ENCODE measurements around the gene LOXHD1. TPM values are rescaled to one million over a fixed set of nuclear protein-coding genes. Genes with fewer than 3 reads are reported as not detected.

The LOXHD1 gene
- total RNA-seq, 2 experiments from 2014 or later = 0.05 TPM; not detected in 1

DNA sequence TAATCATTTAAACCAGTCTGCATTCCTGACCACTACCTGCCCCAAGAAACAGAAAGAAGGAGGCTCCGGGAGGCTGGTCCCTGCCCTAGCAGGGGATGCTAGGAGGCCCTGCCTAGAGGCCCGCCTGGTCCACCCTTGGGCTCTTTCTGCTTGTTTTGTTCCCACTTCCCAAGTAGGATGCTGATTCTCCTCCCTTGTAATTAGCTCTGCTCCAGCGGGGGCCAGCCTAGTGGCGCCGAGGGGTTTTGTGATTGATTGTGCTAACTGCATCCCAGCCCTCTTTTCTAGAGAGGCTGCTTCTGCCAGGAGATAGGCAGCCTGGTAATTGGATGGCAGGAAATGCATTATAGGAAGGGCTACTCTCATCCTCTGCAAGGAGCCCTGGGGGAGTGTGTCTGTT, 220.0 kb downstream of the LOXHD1 start:
- Mint-ChIP-seq H3K27ac (no peak overlapping the region), H3K4me3 (no peak overlapping the region), H3K27me3 (ENCODE audit: low read depth) (no peaks in the 10 kb centered on the region), H3K9me3 (no peaks in the 10 kb centered on the region), H3K36me3 (ENCODE audit: low read depth) (no peaks in the 10 kb centered on the region), H3K4me1 (ENCODE audit: low read depth) (no peaks in the 10 kb centered on the region)
- CTCF ChIA-PET = no interaction called here
- DNase-seq = no peak
- intact Hi-C loops (cut with micrococcal nuclease) = no loop called here

DNA sequence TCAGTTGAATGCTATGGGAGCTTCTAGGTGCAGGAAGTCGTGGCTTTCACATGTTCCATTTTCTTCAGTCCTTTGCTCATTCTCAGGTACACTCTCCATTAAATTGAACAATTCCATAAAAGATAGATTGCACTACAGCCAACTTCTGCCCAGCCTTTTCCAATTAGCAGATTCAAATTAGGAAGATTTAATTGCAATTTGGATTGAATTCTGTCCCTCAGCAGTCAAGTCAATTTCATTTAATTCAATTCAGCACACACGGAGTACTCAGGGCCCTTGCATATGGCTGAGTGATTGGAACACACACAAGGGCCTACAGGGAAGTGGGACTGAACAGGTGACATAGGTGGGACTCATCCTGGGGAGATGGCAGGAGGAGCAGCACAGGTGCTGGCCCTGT, 220.4 kb downstream of the LOXHD1 start:
- Mint-ChIP-seq H3K4me3 (no peak overlapping the region), H3K4me1 (ENCODE audit: low read depth) (no peaks in the 10 kb centered on the region), H3K27me3 (ENCODE audit: low read depth) (peaks cover 2% of the 10 kb centered on the region), H3K36me3 (ENCODE audit: low read depth) (no peaks in the 10 kb centered on the region), H3K27ac (no peak overlapping the region), H3K9me3 (no peaks in the 10 kb centered on the region)
- DNase-seq = no peak
- intact Hi-C loops (cut with micrococcal nuclease) = no loop called here
- CTCF ChIA-PET = no interaction called here

DNA sequence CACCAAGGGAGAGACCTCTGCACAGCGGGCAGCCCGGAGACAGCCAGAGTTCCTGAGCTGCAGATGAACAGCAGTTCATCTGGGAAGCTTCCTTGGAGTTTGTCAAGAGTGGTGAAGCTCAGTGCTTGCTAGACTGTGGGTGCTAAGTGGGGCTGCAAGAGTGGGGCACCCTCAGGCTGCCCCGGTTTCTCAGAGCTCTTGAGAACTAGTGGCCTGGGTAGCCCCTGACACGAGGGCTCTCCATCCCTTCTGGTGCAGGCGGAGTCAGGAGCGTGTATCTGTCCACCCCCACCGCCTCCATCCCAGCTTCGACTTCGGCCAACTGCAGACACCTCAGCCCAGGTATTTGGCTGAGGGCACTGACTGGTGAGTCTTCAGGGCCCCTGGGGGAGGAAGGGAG, 222.0 kb downstream of the LOXHD1 start:
- Mint-ChIP-seq H3K36me3 (ENCODE audit: low read depth) (no peaks in the 10 kb centered on the region), H3K9me3 (no peaks in the 10 kb centered on the region), H3K27ac (no peak overlapping the region), H3K4me1 (ENCODE audit: low read depth) (no peaks in the 10 kb centered on the region), H3K27me3 (ENCODE audit: low read depth) (peaks cover 2% of the 10 kb centered on the region), H3K4me3 (no peak overlapping the region)
- CTCF ChIA-PET = no interaction called here
- DNase-seq = no peak
- intact Hi-C loops (cut with micrococcal nuclease) = no loop called here

DNA sequence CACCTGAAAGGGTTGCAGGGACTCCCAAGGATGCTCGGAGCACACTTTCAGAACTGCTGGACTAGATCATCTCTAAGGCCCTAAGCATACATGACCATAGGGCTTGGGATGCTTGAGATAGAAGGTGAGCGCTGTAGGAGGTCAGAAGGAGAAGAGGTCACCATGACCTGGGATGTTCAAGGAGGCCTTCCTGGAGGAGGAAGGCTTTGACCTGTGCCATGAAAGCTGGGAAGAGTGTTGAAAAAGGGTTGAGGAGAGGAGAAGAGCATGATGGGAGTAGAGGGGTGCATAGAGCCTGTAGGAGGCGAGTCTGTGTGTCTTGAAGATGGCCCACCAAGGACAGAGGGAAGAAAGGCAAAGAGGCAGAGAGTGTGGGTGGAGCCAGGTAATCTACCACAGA, 222.4 kb downstream of the LOXHD1 start:
- no peak overlapping the region for H3K27ac Mint-ChIP-seq
- no peak overlapping the region for H3K4me3 Mint-ChIP-seq
- peaks cover 2% of the 10 kb centered on the region for H3K27me3 Mint-ChIP-seq (ENCODE audit: low read depth)
- H3K36me3 Mint-ChIP-seq (ENCODE audit: low read depth) = no peaks in the 10 kb centered on the region
- CTCF ChIA-PET = no interaction called here
- intact Hi-C loops (cut with micrococcal nuclease) = no loop called here
- no peaks in the 10 kb centered on the region for H3K4me1 Mint-ChIP-seq (ENCODE audit: low read depth)
- DNase-seq = no peak
- H3K9me3 Mint-ChIP-seq = no peaks in the 10 kb centered on the region

DNA sequence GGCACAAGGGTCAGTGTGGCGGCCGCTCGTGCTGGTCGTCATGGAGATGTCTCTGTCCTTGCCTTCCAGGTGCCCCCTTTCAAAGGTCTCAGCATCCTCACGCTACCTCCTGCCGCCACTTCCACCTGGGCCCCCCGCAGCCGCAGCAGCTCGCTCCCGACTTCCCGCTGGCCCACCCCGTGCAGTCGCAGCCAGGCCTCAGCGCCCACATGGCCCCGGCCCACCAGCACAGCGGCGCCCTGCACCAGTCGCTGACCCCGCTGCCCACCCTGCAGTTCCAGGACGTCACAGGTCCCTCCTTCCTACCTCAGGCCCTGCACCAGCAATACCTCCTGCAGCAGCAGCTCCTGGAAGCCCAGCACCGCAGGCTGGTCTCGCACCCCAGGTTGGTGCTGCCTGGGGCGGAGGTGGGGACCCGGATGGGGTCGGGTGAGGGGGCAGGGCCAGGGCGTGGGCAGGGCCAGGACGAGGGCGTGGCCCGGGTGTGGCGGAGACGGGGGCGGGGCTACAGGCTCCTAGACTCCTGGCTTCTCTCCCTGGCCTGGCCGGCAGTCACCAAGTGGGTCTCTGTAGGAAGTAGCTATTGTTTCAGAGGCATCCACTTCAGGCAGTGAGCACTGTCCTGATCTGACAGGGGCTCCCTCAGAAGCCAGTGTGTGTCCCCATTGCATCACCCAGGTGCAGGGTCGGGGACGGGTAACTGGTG, 223.7 kb downstream of the LOXHD1 start:
- CTCF ChIA-PET = no interaction called here
- H3K36me3 Mint-ChIP-seq (ENCODE audit: low read depth) = no peaks in the 10 kb centered on the region
- H3K27ac Mint-ChIP-seq = no peak overlapping the region
- intact Hi-C loops (cut with micrococcal nuclease) = no loop called here
- H3K4me3 Mint-ChIP-seq = no peak overlapping the region
- no peak for DNase-seq
- peaks cover 2% of the 10 kb centered on the region for H3K27me3 Mint-ChIP-seq (ENCODE audit: low read depth)
- no peaks in the 10 kb centered on the region for H3K9me3 Mint-ChIP-seq
- H3K4me1 Mint-ChIP-seq (ENCODE audit: low read depth) = no peaks in the 10 kb centered on the region

DNA sequence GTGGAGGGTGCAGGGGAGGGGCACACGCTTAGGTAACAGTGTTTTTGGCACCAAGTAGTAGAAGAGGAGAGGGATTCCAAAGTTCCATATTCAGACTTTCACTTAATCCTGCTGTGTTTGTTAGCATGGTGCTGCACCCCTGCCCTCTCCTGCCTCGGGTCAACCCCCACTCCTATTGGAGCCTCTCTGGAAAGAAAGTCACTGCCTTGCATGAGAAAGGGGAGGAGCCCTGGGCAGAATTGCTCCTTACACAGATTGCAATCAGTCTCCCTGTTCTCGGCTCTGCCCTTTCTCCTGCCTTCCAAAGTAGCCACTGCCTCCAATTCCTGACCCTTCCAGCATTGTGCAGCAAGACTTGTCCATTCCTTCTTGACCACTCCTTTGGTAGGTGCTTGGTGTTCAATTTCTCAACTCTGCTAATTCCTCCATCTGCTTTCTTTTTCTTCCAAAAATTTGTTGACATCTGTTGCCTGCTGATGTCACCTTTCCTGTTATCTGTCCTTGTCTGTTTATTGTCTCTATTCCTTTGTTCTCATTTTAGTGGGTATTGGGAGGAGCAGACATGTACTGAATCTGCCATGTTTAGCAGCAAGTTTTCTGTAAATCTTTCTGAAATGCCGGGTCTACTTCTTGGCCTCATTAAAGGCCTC, 225.4 kb downstream of the LOXHD1 start:
- CTCF ChIA-PET = interaction anchor here (1.0 kb wide), 1 partner anchor 258 kb away, joined by 3 read pairs; a partner anchor contains a TSS
- H3K27ac Mint-ChIP-seq = no peak overlapping the region

DNA sequence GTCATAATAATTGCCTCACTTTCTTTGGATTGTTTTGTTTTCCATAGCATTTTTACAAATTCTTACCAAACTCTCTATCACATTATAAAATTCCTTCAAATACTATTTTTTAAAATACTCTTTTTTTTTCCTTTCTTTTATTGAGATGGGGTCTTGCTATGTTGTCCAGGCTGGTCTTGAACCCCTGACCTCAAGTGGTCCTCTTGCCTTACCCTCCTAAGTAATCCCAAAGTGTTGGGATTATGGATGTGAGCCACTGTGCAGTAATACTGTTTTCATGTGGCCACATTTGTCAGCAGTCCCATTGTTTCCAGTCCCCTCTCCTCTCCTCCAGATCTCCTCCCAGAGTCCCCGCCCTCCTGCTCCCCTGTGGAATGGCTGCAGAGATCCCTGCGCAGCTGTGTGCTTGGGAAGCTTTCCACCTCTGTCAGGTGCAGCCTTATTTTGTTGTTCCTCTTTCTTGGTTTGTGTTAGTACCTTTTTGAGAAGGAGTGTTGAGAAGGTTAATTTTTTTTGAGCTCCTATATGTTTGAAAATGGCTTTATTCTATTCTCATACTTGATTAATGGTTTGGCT, 227.3 kb downstream of the LOXHD1 start:
- no peaks in the 10 kb centered on the region for H3K9me3 Mint-ChIP-seq
- no peak for DNase-seq
- CTCF ChIA-PET = interaction anchor here (0.6 kb wide), 1 partner anchor 102 kb away, joined by 4 read pairs; no protein-coding TSS in a partner anchor
- H3K4me3 Mint-ChIP-seq = no peak overlapping the region
- peaks cover 2% of the 10 kb centered on the region for H3K27me3 Mint-ChIP-seq (ENCODE audit: low read depth)
- H3K27ac Mint-ChIP-seq = no peak overlapping the region
- intact Hi-C loops (cut with micrococcal nuclease) = no loop called here
- no peaks in the 10 kb centered on the region for H3K36me3 Mint-ChIP-seq (ENCODE audit: low read depth)
- H3K4me1 Mint-ChIP-seq (ENCODE audit: low read depth) = no peaks in the 10 kb centered on the region

More for the DNA sequence above, 225.4 kb downstream of the LOXHD1 start:
- Mint-ChIP-seq H3K9me3 (no peaks in the 10 kb centered on the region), H3K27me3 (ENCODE audit: low read depth) (peaks cover 2% of the 10 kb centered on the region), H3K4me1 (ENCODE audit: low read depth) (no peaks in the 10 kb centered on the region), H3K36me3 (ENCODE audit: low read depth) (no peaks in the 10 kb centered on the region), H3K4me3 (no peak overlapping the region)
- intact Hi-C loops (cut with micrococcal nuclease) = no loop called here
- no peak for DNase-seq

DNA sequence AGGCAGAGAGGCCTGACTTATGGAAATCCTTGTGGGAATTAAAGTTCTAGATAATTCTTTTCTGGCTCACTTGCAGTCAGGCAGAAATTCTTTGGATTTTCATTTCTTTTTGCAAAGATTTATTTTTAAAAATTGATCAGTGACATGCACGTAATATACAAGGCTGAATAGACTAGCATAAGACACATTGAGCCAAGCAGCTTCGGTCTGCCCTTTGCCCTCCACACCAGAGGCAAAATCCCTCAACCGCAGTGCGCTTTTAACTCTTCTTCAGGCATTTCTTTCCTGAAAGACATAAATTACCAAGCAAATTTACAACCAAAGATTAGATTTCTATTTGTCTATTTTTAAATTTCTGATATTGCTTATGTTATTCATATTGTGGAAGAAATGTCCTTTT, 227.9 kb downstream of the LOXHD1 start:
- intact Hi-C loops (cut with micrococcal nuclease) = no loop called here
- Mint-ChIP-seq H3K27me3 (ENCODE audit: low read depth) (peaks cover 2% of the 10 kb centered on the region), H3K9me3 (no peaks in the 10 kb centered on the region), H3K4me1 (ENCODE audit: low read depth) (no peaks in the 10 kb centered on the region), H3K27ac (no peak overlapping the region), H3K36me3 (ENCODE audit: low read depth) (no peaks in the 10 kb centered on the region), H3K4me3 (no peak overlapping the region)
- DNase-seq = no peak
- CTCF ChIA-PET = interaction anchor here (0.6 kb wide), 1 partner anchor 102 kb away, joined by 4 read pairs; no protein-coding TSS in a partner anchor

DNA sequence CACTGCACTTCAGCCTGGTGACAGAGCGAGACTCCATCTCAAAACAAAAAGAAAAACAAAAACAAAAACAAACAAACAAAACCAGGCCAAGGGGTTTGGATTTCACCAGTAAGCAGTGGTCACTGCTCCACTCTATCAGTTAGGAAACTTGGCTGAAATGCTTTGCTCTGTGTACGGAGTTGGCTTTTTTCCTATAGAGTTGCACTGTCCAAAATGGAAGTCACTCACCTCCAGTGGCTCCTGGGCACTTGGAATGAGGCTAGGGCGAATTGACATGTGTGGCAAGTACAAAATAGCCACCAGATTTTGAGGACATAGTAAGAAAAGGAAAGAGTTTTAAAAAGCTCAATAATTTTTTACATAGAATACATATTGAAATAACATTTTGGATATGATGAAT, 228.7 kb downstream of the LOXHD1 start:
- intact Hi-C loops (cut with micrococcal nuclease) = no loop called here
- DNase-seq = no peak
- CTCF ChIA-PET = no interaction called here
- Mint-ChIP-seq H3K9me3 (no peaks in the 10 kb centered on the region), H3K27ac (no peak overlapping the region), H3K27me3 (ENCODE audit: low read depth) (peaks cover 2% of the 10 kb centered on the region), H3K4me1 (ENCODE audit: low read depth) (no peaks in the 10 kb centered on the region), H3K36me3 (ENCODE audit: low read depth) (no peaks in the 10 kb centered on the region), H3K4me3 (no peak overlapping the region)

DNA sequence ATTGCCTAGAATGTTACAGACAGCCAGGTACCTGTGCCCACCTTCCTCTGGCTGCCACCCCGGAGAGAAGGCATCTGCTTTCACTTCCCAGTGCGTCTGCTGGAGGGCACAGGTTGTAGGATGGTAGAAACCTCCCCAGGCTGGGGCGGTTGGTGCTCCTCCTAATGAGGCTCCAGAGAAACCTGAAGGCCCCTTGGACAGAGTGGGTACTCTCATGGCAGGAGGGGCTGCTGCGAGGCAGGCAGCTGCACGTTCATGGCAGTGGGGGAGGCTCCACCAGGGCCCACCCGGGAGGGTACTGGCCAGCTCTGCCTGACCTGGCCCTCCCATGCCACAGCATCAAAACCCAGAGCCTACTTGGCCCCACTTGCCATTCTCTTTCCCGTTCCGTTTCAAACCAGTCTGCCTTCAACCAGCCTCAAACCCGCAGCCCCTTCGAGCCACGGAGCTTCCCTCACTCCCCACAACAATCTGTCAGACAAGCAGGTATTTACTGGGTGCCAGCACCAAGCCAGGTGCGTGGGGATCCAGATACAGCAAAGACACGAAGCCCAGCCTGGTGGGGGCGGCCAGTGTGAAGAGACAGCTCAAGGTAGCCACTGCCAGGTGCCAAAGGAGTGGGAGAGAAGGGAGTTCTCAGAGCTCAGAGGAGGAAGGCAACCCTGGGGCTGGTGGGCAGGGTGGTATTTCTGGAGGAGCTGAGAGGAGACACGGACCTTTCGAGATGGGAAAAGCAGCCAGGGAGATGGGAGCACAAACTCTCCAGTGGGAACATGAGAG, 229.6 kb downstream of the LOXHD1 start:
- intact Hi-C loops (cut with micrococcal nuclease) = no loop called here
- Mint-ChIP-seq H3K9me3 (no peaks in the 10 kb centered on the region), H3K27me3 (ENCODE audit: low read depth) (peaks cover 2% of the 10 kb centered on the region), H3K27ac (no peak overlapping the region), H3K4me1 (ENCODE audit: low read depth) (no peaks in the 10 kb centered on the region), H3K36me3 (ENCODE audit: low read depth) (no peaks in the 10 kb centered on the region), H3K4me3 (no peak overlapping the region)
- no peak for DNase-seq
- CTCF ChIA-PET = interaction anchor here (0.7 kb wide), 1 partner anchor 8 kb away, joined by 3 read pairs; no protein-coding TSS in a partner anchor

Measured in activated naive CD4-positive, alpha-beta T cell treated with anti-CD3 and anti-CD28 coated beads for 36 hours (primary cell).